PC-3 (cell line): ENCODE measurements around the gene SYK. TPM values are rescaled to one million over a fixed set of nuclear protein-coding genes. Genes with fewer than 3 reads are reported as not detected.
A peak's percentile ranks its signal among the peaks of the same experiment; 100 is the strongest.

Source experiments
- ATAC-seq: fragments of 200-7000 bp; cut with Tn5 transposase; 2 replicates; pipeline ENCODE4 v1.9.1; 2020; ENCODE audit warnings: mild to moderate bottlenecking, moderate library complexity
- BruUV-seq: library from RNA; stranded (reverse); fragments of 400-500 nt; replicated peaks from 2 replicates; lab custom pipeline; 2021; lab: Mats Ljungman, UMichigan
- CTCF ChIA-PET: fragments of 300-600 bp; sonication (Branson Sonifier 250); formaldehyde crosslinking; loops from one replicate; lab custom pipeline; 2022; ENCODE audit warnings: antibody characterized with exemption; lab: Charles Lee
- POLR2A ChIA-PET: fragments of 300-600 bp; sonication (Branson Sonifier 250); formaldehyde crosslinking; loops from one replicate; lab custom pipeline; 2022; ENCODE audit warnings: antibody characterized with exemption; ENCODE audit not compliant: unreplicated experiment; lab: Charles Lee
- DNase-seq: peaks from one replicate; pipeline ENCODE4 v3.0.0-alpha.2; 2015
- H2AFZ ChIP-seq: fragments of 300-600 bp; sonication (generic); 2 replicates; pipeline ENCODE4 v1.6.0; 2016; ENCODE audit warnings: antibody characterized with exemption, low read length
- H3F3A ChIP-seq: fragments of 300-600 bp; sonication (generic); one replicate; pipeline ENCODE4 v1.6.0; 2017; ENCODE audit warnings: antibody characterized with exemption, low read length, control low read depth, mild to moderate bottlenecking; ENCODE audit not compliant: unreplicated experiment
- H3K27ac ChIP-seq: fragments of 300-600 bp; sonication (generic); 2 replicates; pipeline ENCODE4 v1.5.1; 2016; ENCODE audit warnings: mild to moderate bottlenecking, low read length
- H3K27me3 ChIP-seq: fragments of 300-600 bp; sonication (generic); 2 replicates; pipeline ENCODE4 v1.6.1; 2016; ENCODE audit warnings: low read length, mixed read lengths
- H3K36me3 ChIP-seq: fragments of 300-600 bp; sonication (generic); 2 replicates; pipeline ENCODE4 v1.6.1; 2016; ENCODE audit warnings: low read depth, mixed run types, low read length, mixed read lengths
- H3K4me1 ChIP-seq: fragments of 300-600 bp; sonication (generic); 2 replicates; pipeline ENCODE4 v1.5.1; 2016; ENCODE audit warnings: low read length; ENCODE audit not compliant: insufficient read depth
- H3K4me2 ChIP-seq: fragments of 300-600 bp; sonication (generic); 2 replicates; pipeline ENCODE4 v1.6.0; 2016; ENCODE audit warnings: low read length
- H3K4me3 ChIP-seq: fragments of 300-600 bp; sonication (generic); 2 replicates; pipeline ENCODE4 v1.5.1; 2016; ENCODE audit warnings: mild to moderate bottlenecking, low read length, mixed read lengths
- H3K79me2 ChIP-seq: fragments of 300-600 bp; sonication (generic); 2 replicates; pipeline ENCODE4 v1.6.1; 2017; ENCODE audit warnings: low read length, mixed read lengths
- H3K9ac ChIP-seq: fragments of 300-600 bp; sonication (generic); 2 replicates; pipeline ENCODE4 v1.6.0; 2016; ENCODE audit warnings: mild to moderate bottlenecking, low read length
- H3K9me2 ChIP-seq: fragments of 300-600 bp; sonication (generic); replicated peaks from 2 replicates; pipeline ENCODE4 v1.6.1; 2016; ENCODE audit warnings: mixed run types, low read length, mixed read lengths
- H3K9me3 ChIP-seq: fragments of 300-600 bp; sonication (generic); 2 replicates; pipeline ENCODE4 v1.6.1; 2016; ENCODE audit warnings: low read length, mixed read lengths
- H4K20me1 ChIP-seq: fragments of 300-600 bp; sonication (generic); 2 replicates; pipeline ENCODE4 v1.6.1; 2016; ENCODE audit warnings: low read length, mixed read lengths
- EZH2 ChIP-seq: fragments of 300-600 bp; sonication (generic); IDR thresholded peaks from one replicate; pipeline ENCODE4 v1.6.1; 2017; ENCODE audit warnings: antibody characterized with exemption, mild to moderate bottlenecking, low read length; ENCODE audit not compliant: unreplicated experiment
- EZH2phosphoT487 ChIP-seq: fragments of 300-600 bp; sonication (generic); IDR thresholded peaks from 2 replicates; pipeline ENCODE4 v1.6.1; 2018; ENCODE audit warnings: mild to moderate bottlenecking, antibody characterized with exemption, low read length, borderline replicate concordance
- intact Hi-C: fragments of 100-400 bp; cut with micrococcal nuclease; formaldehyde crosslinking; loops from 2 replicates; pipeline ENCODE4 v1.9.0; 2023
- total RNA-seq: library from RNA; depleted of rRNA; stranded (reverse); fragments of >200 nt; gene quantifications from 2 replicates; pipeline ENCODE4 v1.2.3, GENCODE V29; 2014
- TF ChIP-seq, protein P1 (sequence below): fragments of 300-600 bp; sonication (generic); conservative IDR thresholded peaks from 2 replicates; pipeline ENCODE4 v1.5.1; 2017; ENCODE audit warnings: antibody characterized with exemption, low read depth, mild to moderate bottlenecking, low read length

Gene SYK
- total RNA-seq, 1 experiment from 2014 or later: 12.9 TPM

GRCh38 chr9:90914868-90915483, 113.4 kb downstream of the SYK start:
- no peak for TF ChIP-seq EZH2phosphoT487
- TF ChIP-seq, protein P1, sequence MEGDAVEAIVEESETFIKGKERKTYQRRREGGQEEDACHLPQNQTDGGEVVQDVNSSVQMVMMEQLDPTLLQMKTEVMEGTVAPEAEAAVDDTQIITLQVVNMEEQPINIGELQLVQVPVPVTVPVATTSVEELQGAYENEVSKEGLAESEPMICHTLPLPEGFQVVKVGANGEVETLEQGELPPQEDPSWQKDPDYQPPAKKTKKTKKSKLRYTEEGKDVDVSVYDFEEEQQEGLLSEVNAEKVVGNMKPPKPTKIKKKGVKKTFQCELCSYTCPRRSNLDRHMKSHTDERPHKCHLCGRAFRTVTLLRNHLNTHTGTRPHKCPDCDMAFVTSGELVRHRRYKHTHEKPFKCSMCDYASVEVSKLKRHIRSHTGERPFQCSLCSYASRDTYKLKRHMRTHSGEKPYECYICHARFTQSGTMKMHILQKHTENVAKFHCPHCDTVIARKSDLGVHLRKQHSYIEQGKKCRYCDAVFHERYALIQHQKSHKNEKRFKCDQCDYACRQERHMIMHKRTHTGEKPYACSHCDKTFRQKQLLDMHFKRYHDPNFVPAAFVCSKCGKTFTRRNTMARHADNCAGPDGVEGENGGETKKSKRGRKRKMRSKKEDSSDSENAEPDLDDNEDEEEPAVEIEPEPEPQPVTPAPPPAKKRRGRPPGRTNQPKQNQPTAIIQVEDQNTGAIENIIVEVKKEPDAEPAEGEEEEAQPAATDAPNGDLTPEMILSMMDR: peak; percentile 77
- no peak overlapping the region for H3K4me2 ChIP-seq
- no peaks in the 10 kb centered on the region for H3K36me3 ChIP-seq
- intact Hi-C loops: loop anchor here (1.0 to 10.0 kb wide), 6 partner anchors 68 to 812 kb away; no protein-coding TSS in a partner anchor
- no peaks in the 10 kb centered on the region for H3F3A ChIP-seq
- DNase-seq (peak; percentile 80), ATAC-seq (peak; percentile 97)
- H3K9ac ChIP-seq: no peak overlapping the region
- ChIA-PET POLR2A (interaction anchor here (0.6 kb wide), 1 partner anchor 120 kb away, joined by 4 read pairs; no protein-coding TSS in a partner anchor), CTCF (interaction anchor here (0.5 to 1.4 kb wide), 9 partner anchors 43 to 812 kb away, joined by 3 to 17 read pairs (median 4); no protein-coding TSS in a partner anchor)
- BruUV-seq: no TSS peak
- no peaks in the 10 kb centered on the region for H3K9me2 ChIP-seq
- H3K4me1 ChIP-seq: no peaks in the 10 kb centered on the region
- no peak overlapping the region for H3K4me3 ChIP-seq
- no peak overlapping the region for H2AFZ ChIP-seq
- H3K9me3 ChIP-seq: no peaks in the 10 kb centered on the region
- no peak overlapping the region for H3K27ac ChIP-seq
- H3K27me3 ChIP-seq: no peaks in the 10 kb centered on the region
- H3K79me2 ChIP-seq: no peaks in the 10 kb centered on the region
- H4K20me1 ChIP-seq: no peaks in the 10 kb centered on the region

DNA sequence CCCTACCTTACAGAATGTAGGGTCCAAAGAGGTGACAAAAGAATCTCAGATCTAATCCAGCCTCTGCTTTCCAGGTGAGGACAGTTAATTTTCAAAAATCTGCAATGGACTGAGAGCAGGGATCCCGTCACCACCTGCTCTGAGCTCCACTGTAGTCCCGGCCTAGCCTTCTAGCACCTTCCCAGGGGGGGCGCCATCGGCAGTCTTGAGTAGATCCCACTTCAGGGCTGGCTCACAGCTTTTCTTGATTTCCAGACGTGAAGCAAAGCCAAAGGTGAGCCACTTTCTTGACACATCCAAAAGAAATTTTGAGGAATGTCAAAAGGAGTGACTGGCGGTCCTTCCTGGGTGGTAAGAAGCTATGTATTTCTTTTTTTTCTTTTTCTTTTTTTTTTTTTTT, 114.1 kb downstream of the SYK start:
- no TSS peak for BruUV-seq
- Histone ChIP-seq H3K79me2 (no peaks in the 10 kb centered on the region), H3K4me2 (no peak overlapping the region), H3K9me3 (no peaks in the 10 kb centered on the region), H3K36me3 (no peaks in the 10 kb centered on the region), H2AFZ (no peak overlapping the region), H3F3A (no peaks in the 10 kb centered on the region), H3K27ac (no peak overlapping the region), H3K9me2 (no peaks in the 10 kb centered on the region), H3K27me3 (no peaks in the 10 kb centered on the region), H3K9ac (no peak overlapping the region), H4K20me1 (no peaks in the 10 kb centered on the region), H3K4me3 (no peak overlapping the region), H3K4me1 (no peaks in the 10 kb centered on the region)
- ChIA-PET POLR2A (interaction anchor here (0.7 kb wide), 1 partner anchor 119 kb away, joined by 4 read pairs; no protein-coding TSS in a partner anchor), CTCF (interaction anchor here (0.6 to 1.4 kb wide), 9 partner anchors 19 to 811 kb away, joined by 3 to 7 read pairs (median 4); no protein-coding TSS in a partner anchor)
- TF ChIP-seq EZH2: no peak
- TF ChIP-seq EZH2phosphoT487: no peak
- TF ChIP-seq, protein P1: peak; percentile 48
- ATAC-seq (peak; percentile 35; the same call in 1 of the 2 replicates), DNase-seq (peak; percentile 33)
- intact Hi-C loops: loop anchor here (1.0 to 10.0 kb wide), 6 partner anchors 67 to 812 kb away; no protein-coding TSS in a partner anchor
